Spleen (tissue), 11 donors: Measurements from ENCODE around the gene HIPK3. TPM values are rescaled to one million over a fixed set of nuclear protein-coding genes. Genes with fewer than 3 reads are reported as not detected.
A peak's percentile ranks its signal among the peaks of the same experiment; 100 is the strongest.

Experiments used
- DNase-seq: peaks from one replicate; pipeline ENCODE4 v3.0.0-alpha.2; 2020
- H3K27ac ChIP-seq, 8 donors: fragments of 200-600 bp; sonication (generic) in 7 of 8; 1 replicate in 4 of 8; 2 replicates in 4 of 8; pipeline versions ENCODE4 v1.5.0 to v1.8.0; 2016 to 2021; ENCODE audit warnings: inconsistent platforms in 4 of 8, mild to moderate bottlenecking in 4 of 8, moderate library complexity in 1 of 8
- H3K27me3 ChIP-seq, 7 donors: fragments of 200-600 bp; sonication (generic) in 6 of 7; replicated peaks in 1 of 7; 1 replicate in 4 of 7; 2 replicates in 3 of 7; pipeline versions ENCODE4 v1.5.0 to v1.8.0; 2016 to 2021; ENCODE audit warnings: inconsistent platforms in 3 of 7, mild to moderate bottlenecking in 1 of 7
- H3K36me3 ChIP-seq, 6 donors: fragments of 200-600 bp; sonication (generic) in 5 of 6; 1 replicate in 4 of 6; 2 replicates in 2 of 6; pipeline versions ENCODE4 v1.5.0 to v1.8.0; 2016 to 2021; ENCODE audit warnings: inconsistent platforms in 2 of 6
- H3K4me1 ChIP-seq, 6 donors: fragments of 200-600 bp; sonication (generic) in 5 of 6; 1 replicate in 3 of 6; 2 replicates in 3 of 6; pipeline versions ENCODE4 v1.5.0 to v1.8.0; 2016 to 2021; ENCODE audit warnings: inconsistent platforms in 3 of 6
- H3K4me3 ChIP-seq, 8 donors: fragments of 200-600 bp; sonication (generic) in 7 of 8; 1 replicate in 4 of 8; 2 replicates in 4 of 8; pipeline versions ENCODE4 v1.5.0 to v1.8.0; 2016 to 2021; ENCODE audit warnings: inconsistent platforms in 4 of 8, mild to moderate bottlenecking in 4 of 8, moderate library complexity in 2 of 8
- H3K9me3 ChIP-seq, 8 donors: fragments of 200-600 bp; sonication (generic) in 7 of 8; 1 replicate in 4 of 8; 2 replicates in 4 of 8; pipeline versions ENCODE4 v1.5.0 to v1.8.0; 2016 to 2021; ENCODE audit warnings: inconsistent platforms in 4 of 8
- POLR2A ChIP-seq, 3 donors: fragments of 450-650 bp; IDR thresholded peaks; one replicate each; pipeline ENCODE4 v1.5.1; 2017; ENCODE audit warnings: antibody characterized with exemption in 3 of 3, mild to moderate bottlenecking in 1 of 3
- POLR2AphosphoS5 ChIP-seq, 3 donors: sonication (generic); formaldehyde crosslinking; IDR thresholded peaks; one replicate each; pipeline ENCODE4 v1.5.1; 2017; ENCODE audit warnings: antibody characterized with exemption in 3 of 3
- WGBS, 5 donors: extraction: QIAGEN DNeasy Blood & Tissue Kit in 3 of 5; methylation state at CpG; one replicate each; pipeline versions ENCODE4 v1.1.5 to v1.1.7; 2013 to 2018; 5-methylcytosine and 5-hydroxymethylcytosine counted together
- intact Hi-C: fragments of 100-400 bp; cut with DNase I; formaldehyde crosslinking; loops from one replicate; pipeline ENCODE4 v1.15.0; 2023; ENCODE audit warnings: low total_unique reads
- polyA plus RNA-seq, 3 donors: library from polyadenylated mRNA; stranded (reverse); fragments of 200-250 nt; gene quantifications; one replicate each; pipeline ENCODE4 v1.2.1, GENCODE V29; 2013
- total RNA-seq, 7 donors: library from RNA; depleted of rRNA in 3 of 7; stranded (reverse); fragments of >200 nt in 3 of 7; fragmentation: NEBNext Ultra II Directional in 4 of 7; extraction: Animal tissue kit (Norgen Biotek cat#: 25700) in 4 of 7; gene quantifications; one replicate each; pipeline versions ENCODE4 v1.1.0 to v1.2.1, GENCODE V29; 2016 to 2021
- TF ChIP-seq, protein P1 (sequence below), 11 experiments: fragments of 200-600 bp in 7 of 11; fragments of 450-650 bp in 4 of 11; sonication (generic) in 4 of 11; IDR thresholded peaks in 8 of 11; conservative IDR thresholded peaks in 3 of 11; 1 replicate in 7 of 11; 2 replicates in 4 of 11; pipeline versions ENCODE4 v1.4.0 to v1.8.0; 2016 to 2021; ENCODE audit warnings: antibody characterized with exemption in 11 of 11, inconsistent platforms in 4 of 11, mild to moderate bottlenecking in 1 of 11
- donor health status: healthy with polysubstance abuse.
- donor health status: DM: no; HTN: no; CAD: no; lungs with moderate emphysema.
- donor health status: DM: no; HTN: no; CAD: no.
- donor health status: Bipolar disorder and iron deficiency.
- donor health status: healthy.
- donor health status: DM: no; HTN: no; CAD: no.
- donor health status: DM: yes; HTN: yes; CAD: no.

Gene HIPK3
- total and polyA plus RNA-seq, 10 donors, result 11.5 to 192 (median 127) TPM

DNA sequence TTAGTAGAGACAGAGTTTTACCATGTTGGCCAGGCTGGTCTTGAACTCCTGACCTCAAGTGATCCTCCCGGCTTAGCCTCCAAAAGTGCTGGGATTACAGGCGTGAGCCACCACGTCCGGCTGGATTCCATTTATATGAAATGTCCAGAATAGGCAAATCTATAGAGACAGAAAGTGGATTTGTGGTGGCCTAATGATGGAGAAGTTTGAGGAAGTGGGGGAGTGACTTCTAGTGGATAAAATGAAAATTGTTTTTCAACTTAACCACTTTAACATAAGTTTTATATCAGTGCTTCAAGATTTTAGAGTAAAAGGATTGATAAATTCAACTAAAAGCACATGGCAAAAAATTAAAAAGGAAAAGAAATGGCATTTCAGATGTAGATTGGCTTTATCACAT lies 66.2 kb downstream of the HIPK3 start:
- WGBS, 5 donors, result 86 to 93% (median 89%) methylated on average over 4 of the region's 4 CpGs
- DNase-seq, result no peak
- Histone ChIP-seq H3K27me3 (no peaks in the 10 kb centered on the region), H3K27ac (peak overlapping the region in 1 of 8 donors; percentile 39), H3K9me3 (no peaks in the 10 kb centered on the region), H3K4me3 (no peak overlapping the region), H3K4me1 (peaks cover 20 to 99% (median 69%) of the 10 kb centered on the region in 6 donors), H3K36me3 (no peaks in the 10 kb centered on the region)
- no peak for TF ChIP-seq POLR2A (IDR thresholded peaks at IDR 0.05)
- TF ChIP-seq POLR2AphosphoS5 (IDR thresholded peaks at IDR 0.05), result no peak
- TF ChIP-seq, protein P1, sequence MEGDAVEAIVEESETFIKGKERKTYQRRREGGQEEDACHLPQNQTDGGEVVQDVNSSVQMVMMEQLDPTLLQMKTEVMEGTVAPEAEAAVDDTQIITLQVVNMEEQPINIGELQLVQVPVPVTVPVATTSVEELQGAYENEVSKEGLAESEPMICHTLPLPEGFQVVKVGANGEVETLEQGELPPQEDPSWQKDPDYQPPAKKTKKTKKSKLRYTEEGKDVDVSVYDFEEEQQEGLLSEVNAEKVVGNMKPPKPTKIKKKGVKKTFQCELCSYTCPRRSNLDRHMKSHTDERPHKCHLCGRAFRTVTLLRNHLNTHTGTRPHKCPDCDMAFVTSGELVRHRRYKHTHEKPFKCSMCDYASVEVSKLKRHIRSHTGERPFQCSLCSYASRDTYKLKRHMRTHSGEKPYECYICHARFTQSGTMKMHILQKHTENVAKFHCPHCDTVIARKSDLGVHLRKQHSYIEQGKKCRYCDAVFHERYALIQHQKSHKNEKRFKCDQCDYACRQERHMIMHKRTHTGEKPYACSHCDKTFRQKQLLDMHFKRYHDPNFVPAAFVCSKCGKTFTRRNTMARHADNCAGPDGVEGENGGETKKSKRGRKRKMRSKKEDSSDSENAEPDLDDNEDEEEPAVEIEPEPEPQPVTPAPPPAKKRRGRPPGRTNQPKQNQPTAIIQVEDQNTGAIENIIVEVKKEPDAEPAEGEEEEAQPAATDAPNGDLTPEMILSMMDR (IDR thresholded peaks at IDR 0.05 in 8 of 11, conservative IDR thresholded peaks at IDR 0.05 in 3 of 11), result no peak
- intact Hi-C loops, result loop anchor here (5.0 to 10.0 kb wide), 2 partner anchors 59 to 156 kb away; no protein-coding TSS in a partner anchor

DNA sequence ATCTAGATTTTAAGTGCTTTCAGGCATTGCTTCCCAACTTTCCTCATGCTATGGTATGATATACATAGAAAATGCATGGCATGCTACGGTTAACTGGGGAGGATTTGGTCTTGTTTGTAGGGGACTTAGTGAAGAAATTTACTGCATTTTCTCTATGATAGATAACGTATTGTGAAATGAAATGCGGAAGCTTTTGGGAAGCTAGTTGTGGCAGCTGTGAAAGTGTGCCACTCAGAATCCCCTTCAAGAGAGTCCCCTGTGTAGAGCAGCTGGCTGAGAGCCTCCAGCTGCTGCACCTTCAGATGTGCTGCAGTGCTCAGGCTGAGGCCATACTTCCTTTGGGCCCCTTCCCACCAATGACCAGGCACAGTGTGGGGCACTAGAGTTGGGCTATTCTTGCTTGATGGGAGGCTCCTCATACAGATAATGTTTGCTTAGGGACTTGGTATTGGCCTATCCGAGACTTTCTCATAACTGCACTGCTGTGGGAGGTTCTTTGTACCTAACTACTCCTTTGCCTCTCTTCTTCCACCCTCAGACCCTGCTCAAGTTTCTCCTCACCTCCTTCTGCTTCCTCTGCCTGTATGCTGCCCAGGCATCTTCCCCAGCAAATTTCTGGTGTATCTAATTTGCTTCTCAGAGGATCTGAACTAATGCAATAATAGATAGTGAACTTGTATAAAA lies 67.3 kb downstream of the HIPK3 start:
- WGBS, 5 donors, result 43 to 59% (median 53%) methylated on average over 4 of the region's 4 CpGs
- Histone ChIP-seq H3K27me3 (no peaks in the 10 kb centered on the region), H3K4me1 (peaks cover 20 to 100% (median 66%) of the 10 kb centered on the region in 6 donors), H3K9me3 (no peaks in the 10 kb centered on the region), H3K4me3 (no peak overlapping the region), H3K27ac (peak overlapping the region in 3 of 8 donors; percentile 28 to 39 (median 34)), H3K36me3 (peaks cover 0 to 3% (median 0%) of the 10 kb centered on the region in 6 donors)
- intact Hi-C loops, result loop anchor here (5.0 to 10.0 kb wide), 2 partner anchors 60 to 157 kb away; no protein-coding TSS in a partner anchor
- DNase-seq, result no peak
- TF ChIP-seq POLR2A (IDR thresholded peaks at IDR 0.05), result no peak

DNA sequence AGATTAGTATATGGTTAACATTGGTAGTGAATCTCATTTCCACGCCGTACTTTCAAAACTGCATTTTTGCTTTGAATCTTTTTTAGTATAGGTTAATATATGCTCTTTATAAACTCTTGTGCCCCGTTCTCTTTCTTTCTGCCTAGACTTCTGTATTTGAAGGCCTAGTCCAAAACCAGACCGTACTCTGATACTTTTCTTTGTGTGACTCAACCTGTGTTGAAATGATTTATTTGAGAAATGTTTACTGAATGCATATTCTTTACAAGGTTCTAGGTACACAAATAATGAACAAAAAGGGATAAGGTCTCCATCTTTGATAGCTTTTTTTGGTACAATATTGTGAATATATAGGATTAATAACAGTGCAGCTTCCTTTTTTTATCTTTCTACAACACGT lies 68.3 kb downstream of the HIPK3 start:
- intact Hi-C loops, result loop anchor here (10.0 kb wide), 1 partner anchor 61 kb away; no protein-coding TSS in a partner anchor
- TF ChIP-seq, protein P1 (IDR thresholded peaks at IDR 0.05 in 8 of 11, conservative IDR thresholded peaks at IDR 0.05 in 3 of 11), result no peak
- TF ChIP-seq POLR2AphosphoS5 (IDR thresholded peaks at IDR 0.05) (no peak), POLR2A (IDR thresholded peaks at IDR 0.05) (no peak)
- Histone ChIP-seq H3K4me3 (no peak overlapping the region), H3K27me3 (no peaks in the 10 kb centered on the region), H3K27ac (no peak overlapping the region), H3K36me3 (peaks cover 0 to 13% (median 0%) of the 10 kb centered on the region in 6 donors), H3K4me1 (peaks cover 20 to 95% (median 58%) of the 10 kb centered on the region in 6 donors), H3K9me3 (no peaks in the 10 kb centered on the region)
- DNase-seq, result no peak
- 76 to 91% (median 84%) methylated on average over 5 of the region's 5 CpGs for WGBS, 5 donors

DNA sequence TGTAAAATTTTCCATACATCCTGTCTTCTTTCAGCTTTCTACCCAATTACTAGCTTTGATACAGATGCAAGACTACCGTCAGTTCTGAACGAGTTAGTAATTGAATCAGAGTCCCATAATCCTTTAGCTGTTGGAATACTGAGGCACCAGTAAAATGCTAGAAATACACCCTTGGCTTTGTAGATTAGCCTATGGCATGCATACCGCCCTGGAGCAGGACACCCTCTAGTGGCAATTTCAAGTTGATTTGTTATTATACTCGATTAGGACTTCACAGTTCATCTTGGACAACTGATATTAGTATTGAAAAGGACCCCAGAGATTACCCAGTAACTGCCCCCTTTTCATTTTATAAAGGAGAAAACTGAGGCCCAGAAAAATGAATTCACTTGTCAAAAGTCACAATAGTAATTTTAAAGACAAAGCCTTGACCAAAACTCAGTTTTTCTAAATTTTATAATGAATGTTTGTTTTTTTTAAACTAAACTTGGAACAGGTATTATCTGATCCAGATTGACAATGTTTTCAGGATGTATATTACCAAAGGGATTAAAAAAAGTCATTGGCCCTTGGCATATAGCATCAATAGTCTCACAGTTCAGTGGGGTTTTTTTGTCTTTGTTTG lies 72.6 kb downstream of the HIPK3 start:
- intact Hi-C loops, result loop anchor here (10.0 kb wide), 1 partner anchor 65 kb away; no protein-coding TSS in a partner anchor
- H3K27ac ChIP-seq, result no peak overlapping the region
- H3K27me3 ChIP-seq, result no peaks in the 10 kb centered on the region
- whole genome bisulfite sequencing, 5 donors, result 26 to 43% (median 27%) methylated on average over 4 of the region's 4 CpGs
- DNase-seq, result no peak
- no peak overlapping the region for H3K4me3 ChIP-seq
- peaks cover 10 to 78% (median 29%) of the 10 kb centered on the region in 6 donors for H3K4me1 ChIP-seq
- TF ChIP-seq POLR2A (IDR thresholded peaks at IDR 0.05) (no peak), POLR2AphosphoS5 (IDR thresholded peaks at IDR 0.05) (peak in 1 of 3 donors; percentile 22)
- TF ChIP-seq, protein P1 (IDR thresholded peaks at IDR 0.05 in 8 of 11, conservative IDR thresholded peaks at IDR 0.05 in 3 of 11), result peak in 9 of 11 experiments; percentile 4 to 57 (median 50)
- H3K9me3 ChIP-seq, result no peaks in the 10 kb centered on the region
- H3K36me3 ChIP-seq, result peaks cover 0 to 42% (median 6%) of the 10 kb centered on the region in 6 donors
